Measurements from ENCODE around the gene UNC93A.
"Not testable (repeated sequence)": the region's sequence is repeated elsewhere in the genome, so short reads cannot be mapped to it uniquely, and the experiment has no call there.

UNC93A gene

GRCh38 chr6:167309355-167310192, 18.5 kb downstream of the UNC93A start:
- DNase-seq (ENCODE audit: low spot score): not testable (repeated sequence)

- DNase-seq (ENCODE audit: low spot score): no peak
Observed at GRCh38 chr6:167311286-167311685, 20.2 kb downstream of the UNC93A start.

DNA sequence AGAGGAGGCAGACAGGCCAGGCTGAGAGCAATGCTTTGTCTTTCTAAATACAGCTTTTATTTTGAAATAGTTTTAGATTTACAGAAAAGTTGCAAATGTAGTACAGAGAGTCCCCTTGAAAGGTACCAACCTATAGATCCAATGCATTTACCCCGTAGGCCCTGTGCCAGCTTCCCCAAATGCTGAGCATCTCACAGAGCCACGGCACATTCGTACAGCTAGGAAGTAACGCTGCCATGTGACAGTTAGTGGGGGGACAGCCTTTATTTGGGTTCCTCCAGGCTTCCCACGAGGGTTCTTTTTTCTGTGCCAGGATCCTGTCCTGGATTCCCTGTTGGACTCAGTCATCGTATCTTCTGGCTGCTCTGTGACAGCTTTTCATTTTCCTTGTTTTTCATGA, 20.6 kb downstream of the UNC93A start:
- not testable (repeated sequence) for DNase-seq (ENCODE audit: low spot score)

GRCh38 chr6:167314180-167314821, 23.2 kb downstream of the UNC93A start:
- no peak for DNase-seq (ENCODE audit: low spot score)

- no peak for DNase-seq (ENCODE audit: low spot score)
Observed at GRCh38 chr6:167317172-167317571, 26.1 kb downstream of the UNC93A start.

DNA sequence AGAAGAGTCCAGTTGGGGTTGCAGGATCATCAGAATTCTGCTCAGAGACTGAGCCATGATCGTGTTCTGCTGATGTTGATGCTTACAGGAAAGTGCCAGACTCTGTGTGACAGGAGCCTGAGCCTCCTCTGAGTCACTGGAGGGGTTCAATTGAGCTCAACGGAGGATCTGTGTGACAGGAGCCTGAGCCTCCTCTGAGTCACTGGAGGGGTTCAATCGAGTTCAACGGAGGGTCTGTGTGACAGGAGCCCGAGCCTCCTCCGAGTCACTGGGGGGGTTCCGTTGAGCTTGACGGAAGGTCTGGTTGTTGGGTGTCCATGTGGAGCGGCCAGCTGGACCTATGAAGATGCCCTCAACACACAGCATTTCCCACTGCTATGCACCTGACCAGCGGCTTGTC, 27.2 kb downstream of the UNC93A start:
- DNase-seq (ENCODE audit: low spot score): not testable (repeated sequence)

GRCh38 chr6:167318856-167319255, 27.7 kb downstream of the UNC93A start:
- DNase-seq (ENCODE audit: low spot score): not testable (repeated sequence)

DNA sequence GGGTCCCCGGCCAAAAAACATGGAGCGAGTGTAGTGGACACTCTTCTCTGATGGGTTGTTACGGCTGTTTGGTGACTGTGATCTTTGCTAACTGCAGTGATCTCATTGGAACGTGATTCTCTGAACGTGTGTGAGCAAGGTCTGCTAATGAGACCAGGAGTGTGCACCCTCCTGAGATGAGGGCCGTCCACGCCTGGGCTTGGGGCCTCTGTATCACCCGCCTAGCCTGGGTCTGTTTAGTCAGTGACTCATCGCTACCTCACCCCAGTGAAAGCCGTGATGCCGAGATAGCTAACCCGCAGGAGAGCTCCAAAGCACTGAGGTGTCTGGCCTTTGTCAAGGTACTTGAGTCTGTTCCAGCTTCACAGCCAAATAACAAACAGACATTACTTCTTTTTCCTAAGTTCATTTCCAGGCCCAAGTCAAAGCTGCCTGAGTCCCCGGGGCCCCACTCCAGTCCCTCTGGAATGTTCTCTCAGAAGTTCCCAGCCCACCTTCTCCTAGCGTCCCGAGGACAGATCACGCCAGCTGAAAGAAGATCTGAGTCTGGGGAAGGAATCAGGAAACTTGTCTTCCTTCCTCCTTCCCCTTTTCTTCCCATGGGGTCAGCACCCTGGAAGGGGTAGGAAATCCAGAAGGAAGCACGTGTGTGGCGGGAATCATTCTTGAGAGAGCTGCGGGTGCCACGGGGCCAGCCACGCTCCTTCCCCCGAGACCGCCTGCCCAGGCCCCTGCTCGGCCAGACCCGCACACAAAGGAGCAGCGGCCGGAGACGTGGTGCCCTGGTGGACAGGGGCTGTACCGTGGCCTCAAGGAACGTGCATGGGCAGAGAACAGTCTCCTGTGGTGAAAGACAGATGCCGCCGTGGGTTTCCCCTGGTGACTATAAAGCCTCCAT, 29.0 kb downstream of the UNC93A start:
- DNase-seq (ENCODE audit: low spot score): not testable (repeated sequence)

GRCh38 chr6:167320754-167321056, 29.6 kb downstream of the UNC93A start:
- not testable (repeated sequence) for DNase-seq (ENCODE audit: low spot score)

GRCh38 chr6:167321185-167321584, 30.1 kb downstream of the UNC93A start:
- not testable (repeated sequence) for DNase-seq (ENCODE audit: low spot score)

DNA sequence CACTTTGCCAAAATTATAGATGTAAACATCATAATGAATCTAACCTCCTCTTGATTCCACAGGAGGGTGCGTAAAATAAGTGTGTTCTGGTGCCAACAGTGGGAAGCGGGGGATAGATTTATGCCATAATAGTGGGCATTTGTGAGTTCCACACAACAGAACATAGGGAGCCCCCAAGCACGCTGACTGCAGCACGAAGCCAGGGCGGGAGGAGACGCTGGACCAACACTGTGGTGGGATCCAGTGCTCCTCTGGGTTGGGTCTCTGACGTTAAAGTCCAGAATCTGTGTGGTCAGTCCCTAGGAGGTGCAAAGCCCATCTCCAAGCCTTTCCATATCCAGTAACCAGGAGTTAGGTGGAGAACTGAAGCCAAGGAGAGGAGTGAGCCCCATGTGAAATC, 32.0 kb downstream of the UNC93A start:
- DNase-seq (ENCODE audit: low spot score): no peak

GRCh38 chr6:167324111-167324510, 33.0 kb downstream of the UNC93A start:
- no peak for DNase-seq (ENCODE audit: low spot score)

DNA sequence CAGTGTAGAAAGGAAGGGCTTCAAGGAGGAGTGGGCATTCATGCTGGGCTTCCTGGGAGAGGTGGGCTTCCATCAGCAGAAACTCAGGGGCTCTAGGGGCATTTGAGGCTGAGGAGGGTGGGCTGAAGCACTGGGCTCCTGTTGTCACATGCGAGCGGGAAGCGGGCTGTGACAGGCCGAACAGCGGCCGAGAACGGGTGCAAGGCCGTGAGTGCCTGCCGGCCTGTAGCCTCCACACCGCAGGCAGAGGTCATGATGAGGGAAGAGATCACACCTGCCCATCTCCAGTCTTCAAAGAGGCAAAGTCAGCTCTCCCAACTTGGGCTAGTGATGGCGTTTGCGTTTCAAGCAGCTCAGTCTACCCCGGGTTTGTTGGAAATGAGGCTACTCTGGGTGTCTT, 34.7 kb downstream of the UNC93A start:
- no peak for DNase-seq (ENCODE audit: low spot score)

- no peak for DNase-seq (ENCODE audit: low spot score)
Observed at GRCh38 chr6:167327391-167327790, 36.3 kb downstream of the UNC93A start.

GRCh38 chr6:167328086-167328485, 37.0 kb downstream of the UNC93A start:
- no peak for DNase-seq (ENCODE audit: low spot score)

- no peak for DNase-seq (ENCODE audit: low spot score)
Observed at GRCh38 chr6:167329014-167329413, 37.9 kb downstream of the UNC93A start.

- no peak for DNase-seq (ENCODE audit: low spot score)
Observed at GRCh38 chr6:167330750-167331149, 39.6 kb downstream of the UNC93A start.

DNA sequence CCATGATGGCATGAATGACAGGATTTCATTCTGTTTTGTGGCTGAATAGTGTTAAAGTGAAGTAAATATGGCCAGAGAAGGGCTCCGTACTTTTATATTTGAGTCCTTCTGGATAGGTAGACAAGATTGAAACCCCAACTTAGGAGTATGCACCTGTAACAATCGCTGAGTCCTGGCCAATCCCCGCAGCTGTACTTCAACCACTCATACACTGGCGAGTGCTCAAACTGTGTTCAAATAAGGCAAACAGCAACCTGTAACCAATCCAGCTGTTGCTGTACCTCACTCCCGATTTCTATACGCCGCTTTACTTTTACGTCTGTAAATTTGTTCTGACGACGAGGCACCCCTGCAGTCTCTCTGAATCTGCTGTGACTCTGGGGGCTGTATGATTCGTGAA, 40.5 kb downstream of the UNC93A start:
- DNase-seq (ENCODE audit: low spot score): no peak

- no peak for DNase-seq (ENCODE audit: low spot score)
Observed at GRCh38 chr6:167336844-167337630, 45.9 kb downstream of the UNC93A start.

DNA sequence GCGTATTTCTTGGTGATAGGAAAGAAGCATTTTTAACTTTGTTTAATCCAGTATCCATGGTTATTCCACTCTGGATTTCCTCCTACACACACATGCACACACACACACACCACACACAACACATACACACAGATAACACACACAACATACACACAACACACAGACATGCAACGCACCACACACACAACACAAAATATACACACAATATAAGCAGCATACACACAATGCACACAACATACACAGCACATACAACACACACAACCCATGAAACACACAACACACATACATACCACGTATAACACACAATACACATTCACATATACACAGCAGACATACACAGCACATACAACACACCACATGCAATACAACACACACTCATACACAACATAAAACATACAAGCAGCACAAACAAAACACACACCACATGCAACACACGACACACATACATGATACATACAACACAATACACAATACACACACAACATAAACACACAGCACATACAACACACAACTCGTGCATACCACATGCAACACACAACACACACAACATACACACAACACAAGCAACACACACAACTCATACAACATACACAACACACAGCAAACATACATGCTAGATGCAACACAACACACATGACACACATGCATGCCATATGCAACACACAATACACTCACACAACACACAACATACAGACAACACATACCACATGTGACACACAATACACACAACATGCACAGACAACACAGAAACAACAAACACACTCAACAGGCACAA, 46.7 kb downstream of the UNC93A start:
- no peak for DNase-seq (ENCODE audit: low spot score)

GRCh38 chr6:167338541-167339117, 47.5 kb downstream of the UNC93A start:
- DNase-seq (ENCODE audit: low spot score): no peak
